B cell (primary cell): ENCODE data around the gene HS2ST1. TPM values are rescaled to one million over a fixed set of nuclear protein-coding genes. Genes with fewer than 3 reads are reported as not detected.

ENCODE experiments used
- ATAC-seq: fragments of 200-7000 bp; cut with Tn5 transposase; one replicate; pipeline ENCODE4 v1.10.0; 2021; ENCODE audit warnings: low read depth, mild to moderate bottlenecking, moderate number of reproducible peaks, moderate library complexity
- CTCF ChIA-PET: fragments of 350-600 bp; sonication (Branson Sonifier 250); formaldehyde crosslinking; loops from one replicate; lab custom pipeline; 2021; ENCODE audit warnings: antibody characterized with exemption, inconsistent platforms; lab: Charles Lee
- POLR2A ChIA-PET: fragments of 350-600 bp; sonication (Branson Sonifier 250); formaldehyde crosslinking; loops from one replicate; lab custom pipeline; 2021; ENCODE audit warnings: antibody characterized with exemption; lab: Charles Lee
- DNase-seq: peaks from one replicate; pipeline ENCODE4 v3.0.0; 2013
- H2AFZ ChIP-seq: 2 replicates; pipeline ENCODE4 v1.6.1; 2012; ENCODE audit warnings: mild to moderate bottlenecking, low read depth, low read length; ENCODE audit not compliant: insufficient read depth, poor library complexity, severe bottlenecking
- H3K27ac ChIP-seq, 2 donors: 1 replicate in 1 of 2; 2 replicates in 1 of 2; pipeline ENCODE4 v1.5.1; 2012 to 2013; ENCODE audit warnings: low read length in 2 of 2, mild to moderate bottlenecking in 2 of 2, moderate library complexity in 1 of 2
- H3K27me3 ChIP-seq, 4 experiments: fragments of 200-600 bp in 1 of 4; sonication (generic) in 1 of 4; replicated peaks in 1 of 4; 1 replicate in 2 of 4; 2 replicates in 2 of 4; pipeline versions ENCODE4 v1.6.1 to v1.7.0; 2013 to 2016; ENCODE audit warnings: low read length in 3 of 4, mild to moderate bottlenecking in 2 of 4, mixed read lengths in 1 of 4, moderate library complexity in 1 of 4; ENCODE audit not compliant: insufficient read depth in 4 of 4, control insufficient read depth in 3 of 4; ENCODE audit errors: control extremely low read depth in 1 of 4
- H3K36me3 ChIP-seq, 2 experiments: replicated peaks in 1 of 2; 1 replicate in 1 of 2; 2 replicates in 1 of 2; pipeline versions ENCODE4 v1.6.1 to v1.7.1; 2013; ENCODE audit warnings: low read length in 1 of 2; ENCODE audit not compliant: insufficient read depth in 2 of 2, control insufficient read depth in 1 of 2; ENCODE audit errors: control extremely low read depth in 1 of 2, extremely low read depth in 1 of 2
- H3K4me1 ChIP-seq, 2 donors: fragments of 200-600 bp in 1 of 2; sonication (generic) in 1 of 2; 1 replicate in 1 of 2; 2 replicates in 1 of 2; pipeline versions ENCODE4 v1.5.1 to v1.6.1; 2013 to 2017; ENCODE audit warnings: low read length in 2 of 2; ENCODE audit not compliant: control insufficient read depth in 2 of 2, insufficient read depth in 2 of 2
- H3K4me2 ChIP-seq: replicated peaks from 2 replicates; pipeline ENCODE3; 2012; ENCODE audit warnings: mild to moderate bottlenecking, low read depth, low read length; ENCODE audit not compliant: poor library complexity, severe bottlenecking
- H3K4me3 ChIP-seq, 5 experiments: fragments of 200-600 bp in 1 of 5; sonication (generic) in 1 of 5; 1 replicate in 3 of 5; 2 replicates in 2 of 5; pipeline versions ENCODE4 v1.5.1 to v1.7.0; 2011 to 2016; ENCODE audit warnings: low read length in 4 of 5, mild to moderate bottlenecking in 4 of 5, low read depth in 2 of 5, control low read depth in 1 of 5, moderate library complexity in 1 of 5; ENCODE audit not compliant: insufficient read depth in 1 of 5; ENCODE audit errors: control extremely low read depth in 1 of 5, extremely low read depth in 1 of 5
- H3K79me2 ChIP-seq: fragments of 200-600 bp; sonication (generic); one replicate; pipeline ENCODE4 v1.6.0; 2016; ENCODE audit warnings: low read length; ENCODE audit not compliant: control insufficient read depth, insufficient read depth
- H3K9ac ChIP-seq: fragments of 200-600 bp; sonication (generic); 2 replicates; pipeline ENCODE4 v1.6.1; 2017; ENCODE audit warnings: mild to moderate bottlenecking, low read length, moderate library complexity
- H3K9me3 ChIP-seq, 3 donors: one replicate each; pipeline versions ENCODE4 v1.6.1 to v1.7.1; 2013; ENCODE audit warnings: low read length in 2 of 3; ENCODE audit not compliant: control insufficient read depth in 2 of 3, insufficient read depth in 1 of 3; ENCODE audit errors: control extremely low read depth in 1 of 3
- H4K20me1 ChIP-seq: 2 replicates; pipeline ENCODE4 v1.6.0; 2012; ENCODE audit warnings: mild to moderate bottlenecking, low read length; ENCODE audit not compliant: insufficient read depth, control insufficient read depth, poor library complexity, severe bottlenecking
- H3K27ac Mint-ChIP-seq: one replicate; pipeline ENCODE4 v1.8.0; 2021; ENCODE audit warnings: mixed read lengths
- H3K27me3 Mint-ChIP-seq: one replicate; pipeline ENCODE4 v1.8.0; 2021; ENCODE audit warnings: mixed read lengths
- H3K4me1 Mint-ChIP-seq: one replicate; pipeline ENCODE4 v1.8.0; 2021; ENCODE audit warnings: mixed read lengths
- H3K4me3 Mint-ChIP-seq: one replicate; pipeline ENCODE4 v1.8.0; 2021; ENCODE audit warnings: mixed read lengths
- H3K9me3 Mint-ChIP-seq: one replicate; pipeline ENCODE4 v1.8.0; 2022; ENCODE audit warnings: mixed read lengths; ENCODE audit not compliant: insufficient read depth
- CTCF ChIP-seq: fragments of 200-600 bp; IDR thresholded peaks from one replicate; pipeline ENCODE4 v1.8.0; 2022; ENCODE audit warnings: antibody characterized with exemption, mild to moderate bottlenecking
- EZH2 ChIP-seq: IDR thresholded peaks from 2 replicates; pipeline ENCODE4 v1.6.1; 2012; ENCODE audit warnings: borderline replicate concordance, low read depth, mild to moderate bottlenecking, moderate library complexity, low read length; ENCODE audit not compliant: insufficient read depth, poor library complexity, severe bottlenecking
- WGBS: methylation state at CpG from one replicate; pipeline ENCODE4 v1.1.5; 2013; ENCODE audit warnings: missing lambda C conversion rate; ENCODE audit not compliant: insufficient coverage; 5-methylcytosine and 5-hydroxymethylcytosine counted together
- intact Hi-C: fragments of 100-400 bp; cut with micrococcal nuclease; formaldehyde crosslinking; loops from one replicate; pipeline ENCODE4 v1.10.0; 2022
- polyA plus RNA-seq: library from polyadenylated mRNA; depleted of rRNA; stranded (reverse); fragments of >200 nt; gene quantifications from 2 replicates; pipeline ENCODE4 v1.2.3, GENCODE V29; 2012
- total RNA-seq, 2 donors: library from RNA; stranded (reverse); fragments of 120-200 nt in 1 of 2; gene quantifications; 1 replicate in 1 of 2; 2 replicates in 1 of 2; pipeline versions ENCODE4 v1.2.3 to v1.2.4, GENCODE V29; 2013 to 2022

Gene HS2ST1
- total and polyA plus RNA-seq, 2 donors (not counting 1 experiment from before 2014, with no cell fraction given), result 3.0 to 16.9 TPM

GRCh38 chr1:86953167-86953566 is 38.7 kb downstream of the HS2ST1 start:
- POLR2A ChIA-PET, result no interaction called here
- no peak for TF ChIP-seq CTCF
- no peak for TF ChIP-seq EZH2
- intact Hi-C loops, result no loop called here
- Histone ChIP-seq H3K4me3 (peak overlapping the region in 1 of 5 experiments; percentile 2), H3K27me3 (no peaks in the 10 kb centered on the region), H2AFZ (no peak overlapping the region), H3K4me2 (peak overlapping the region; percentile 31), H3K27ac (no peak overlapping the region), H3K36me3 (no peaks in the 10 kb centered on the region), H3K9me3 (no peaks in the 10 kb centered on the region), H4K20me1 (no peaks in the 10 kb centered on the region), H3K9ac (peak overlapping the region; percentile 17), H3K4me1 (peaks cover 5 to 6% of the 10 kb centered on the region in 2 donors), H3K79me2 (peaks cover 32% of the 10 kb centered on the region)
- Mint-ChIP-seq H3K27me3 (no peaks in the 10 kb centered on the region), H3K27ac (no peak overlapping the region), H3K4me3 (peak overlapping the region; percentile 78), H3K4me1 (peaks cover 33% of the 10 kb centered on the region), H3K9me3 (no peaks in the 10 kb centered on the region)
- no peak for ATAC-seq
- CTCF ChIA-PET, result interaction anchor here (2.0 kb wide), 1 partner anchor 12 kb away, joined by 8 read pairs; no protein-coding TSS in a partner anchor
- DNase-seq, result no peak
- no CpG with 5 or more reads among the region's 3 CpGs for WGBS

- H3K4me3 Mint-ChIP-seq, result no peak overlapping the region
- intact Hi-C loops, result no loop called here
- Histone ChIP-seq H3K36me3 (no peaks in the 10 kb centered on the region), H3K27me3 (no peaks in the 10 kb centered on the region), H3K27ac (no peak overlapping the region), H3K79me2 (peaks cover 32% of the 10 kb centered on the region), H3K4me1 (peaks cover 5 to 6% of the 10 kb centered on the region in 2 donors), H3K4me3 (no peak overlapping the region), H3K9me3 (no peaks in the 10 kb centered on the region), H3K4me2 (no peak overlapping the region), H2AFZ (no peak overlapping the region), H4K20me1 (no peaks in the 10 kb centered on the region), H3K9ac (no peak overlapping the region)
- peak overlapping the region; percentile 50 for H3K27ac Mint-ChIP-seq
- H3K9me3 Mint-ChIP-seq, result no peaks in the 10 kb centered on the region
- CTCF ChIA-PET, result interaction anchor here (1.0 kb wide), 2 partner anchors 9 to 122 kb away, joined by 3 to 6 read pairs; no protein-coding TSS in a partner anchor
- H3K4me1 Mint-ChIP-seq, result peaks cover 31% of the 10 kb centered on the region
- no peaks in the 10 kb centered on the region for H3K27me3 Mint-ChIP-seq
- no peak for DNase-seq
- WGBS, result no CpG with 5 or more reads among the region's 3 CpGs
- no peak for ATAC-seq
- POLR2A ChIA-PET, result no interaction called here
- no peak for TF ChIP-seq EZH2
- no peak for TF ChIP-seq CTCF
Measured at GRCh38 chr1:86955678-86956077, 41.2 kb downstream of the HS2ST1 start.
